Stimulated activated CD4-positive, alpha-beta T cell treated with anti-CD3 and anti-CD28 coated beads, Interleukin-2, amount 100 ng/mL, for 48 hours (primary cell): ENCODE data around the gene ADAP1.
"Not testable (repeated sequence)": the region's sequence is repeated elsewhere in the genome, so short reads cannot be mapped to it uniquely, and the experiment has no call there.

Experiments used
- DNase-seq, 2 donors: peaks; one replicate each; pipeline ENCODE4 v3.0.0-alpha.2; 2020

Gene ADAP1

GRCh38 chr7:875476-876076 is 78.9 kb downstream of the ADAP1 start:
- no peak for DNase-seq

DNA sequence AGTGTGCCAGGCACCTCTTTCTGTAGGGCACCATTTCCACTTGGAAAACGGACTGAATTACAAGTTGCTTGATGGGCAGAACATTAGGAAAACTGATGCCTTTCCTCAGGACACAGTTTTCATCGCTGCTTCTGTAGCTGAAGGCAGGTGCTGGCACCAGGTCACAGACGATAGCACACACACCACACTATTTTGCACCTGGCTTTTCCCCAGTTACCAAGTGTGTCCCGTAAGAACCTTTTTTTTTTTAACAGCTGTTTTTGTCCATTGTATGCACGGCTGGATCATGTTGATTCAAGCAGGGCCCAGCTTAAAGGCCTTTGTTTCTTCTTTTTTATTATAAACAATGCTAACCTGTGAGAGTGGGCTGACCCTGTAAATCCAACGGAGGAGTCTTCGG is 79.4 kb downstream of the ADAP1 start:
- no peak for DNase-seq

- no peak for DNase-seq
These were observed 80.3 kb downstream of the ADAP1 start for GRCh38 chr7:874031-874749.

GRCh38 chr7:873367-874002 is 81.0 kb downstream of the ADAP1 start:
- peak; percentile 64 to 67 for DNase-seq

GRCh38 chr7:872685-873084 is 81.8 kb downstream of the ADAP1 start:
- DNase-seq = not testable (repeated sequence)

- DNase-seq = no peak
These were observed 82.5 kb downstream of the ADAP1 start for GRCh38 chr7:871900-872537.

GRCh38 chr7:869348-869747 is 85.1 kb downstream of the ADAP1 start:
- no peak for DNase-seq

DNA sequence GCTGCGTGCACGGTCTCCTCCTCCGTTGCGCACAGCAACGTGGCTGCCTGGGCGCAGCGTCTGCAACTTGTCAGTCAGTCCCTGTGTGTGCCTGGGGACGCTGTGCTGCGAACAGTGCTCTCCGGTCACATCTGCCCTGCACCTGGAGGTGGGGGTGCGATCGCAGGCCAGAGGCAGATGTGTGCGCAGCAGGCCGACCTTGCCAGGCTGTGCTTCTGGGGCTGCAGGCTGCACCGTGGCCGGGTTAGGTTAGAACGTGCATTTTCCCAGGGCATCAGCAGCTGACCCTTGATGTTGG is 86.3 kb downstream of the ADAP1 start:
- no peak for DNase-seq

DNA sequence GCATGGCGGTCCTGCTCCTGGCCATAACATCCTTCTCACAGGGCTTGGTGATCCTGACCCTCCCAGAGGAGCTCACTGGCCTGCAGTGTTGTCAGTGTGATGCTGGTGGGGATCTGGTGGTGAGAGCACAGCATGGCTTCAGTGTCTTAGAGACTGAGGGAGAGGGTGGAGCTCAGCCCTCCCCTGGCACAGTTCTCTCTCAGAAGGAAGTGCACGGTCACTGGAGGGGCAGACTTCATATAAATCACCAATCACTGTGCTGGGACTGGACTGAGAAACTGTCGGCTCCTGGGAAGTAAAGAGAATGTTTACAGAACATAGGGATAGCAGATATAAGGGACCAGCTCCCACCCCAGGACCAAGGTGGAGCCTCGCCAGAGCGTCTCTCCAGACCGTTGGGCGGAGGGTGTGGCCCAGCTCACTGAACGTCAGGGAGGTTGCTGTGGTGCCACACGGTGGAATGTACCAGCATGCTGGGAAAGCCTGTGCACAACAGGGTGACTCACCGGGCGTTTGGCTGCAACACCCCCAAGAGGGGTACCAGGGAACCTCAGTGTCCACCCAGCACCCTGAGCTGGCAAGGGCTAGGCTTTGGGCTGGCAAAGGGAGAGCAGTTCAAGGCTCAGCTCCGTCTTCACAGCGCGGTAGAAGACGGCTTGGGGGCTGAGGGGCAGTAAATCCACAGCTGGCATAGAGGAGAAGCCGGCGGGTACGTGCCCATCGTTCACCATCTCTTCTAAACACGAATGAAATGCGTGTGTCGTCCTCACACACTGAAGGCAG is 86.9 kb downstream of the ADAP1 start:
- no peak for DNase-seq

DNA sequence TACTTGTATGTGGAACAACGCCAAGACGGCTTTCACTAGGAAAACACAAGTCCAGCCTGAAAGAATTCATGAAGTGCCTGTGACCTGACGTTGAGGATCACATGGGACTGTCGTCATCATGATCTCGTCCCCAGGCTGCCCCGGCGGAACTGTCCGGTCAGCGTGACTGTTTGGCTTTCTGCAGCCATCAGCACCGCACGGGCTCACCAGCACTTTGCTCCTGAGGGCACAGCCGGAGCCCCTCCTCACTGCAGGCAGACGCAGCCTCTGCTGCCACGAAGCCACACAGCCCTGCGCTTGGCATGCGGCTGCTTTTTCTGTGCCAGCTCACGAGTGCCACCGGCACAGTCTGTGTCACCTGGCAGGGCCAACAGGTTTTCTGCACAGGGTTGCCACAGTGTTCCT is 87.5 kb downstream of the ADAP1 start:
- DNase-seq = no peak

DNA sequence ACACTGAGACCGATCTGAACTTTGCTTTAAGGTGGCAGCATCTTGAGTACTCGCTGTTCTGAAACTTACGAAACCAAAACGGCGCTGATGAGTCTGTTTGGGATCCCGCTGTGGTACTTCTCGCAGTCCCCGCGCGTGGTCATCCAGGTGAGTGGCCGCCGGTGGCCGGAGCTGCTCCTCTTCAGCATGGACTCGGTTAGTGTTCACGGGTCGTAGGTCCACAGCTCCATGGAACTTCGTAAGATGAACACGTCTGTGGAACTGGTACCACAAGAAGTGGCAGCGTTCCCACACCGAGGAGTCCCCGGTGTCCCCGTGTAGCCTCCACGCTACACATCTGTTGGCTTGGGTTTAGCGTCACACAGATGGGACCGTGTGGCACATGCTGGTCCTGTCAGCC is 88.6 kb downstream of the ADAP1 start:
- no peak for DNase-seq

- DNase-seq = no peak
These were observed 91.4 kb downstream of the ADAP1 start for GRCh38 chr7:863106-863505.

DNA sequence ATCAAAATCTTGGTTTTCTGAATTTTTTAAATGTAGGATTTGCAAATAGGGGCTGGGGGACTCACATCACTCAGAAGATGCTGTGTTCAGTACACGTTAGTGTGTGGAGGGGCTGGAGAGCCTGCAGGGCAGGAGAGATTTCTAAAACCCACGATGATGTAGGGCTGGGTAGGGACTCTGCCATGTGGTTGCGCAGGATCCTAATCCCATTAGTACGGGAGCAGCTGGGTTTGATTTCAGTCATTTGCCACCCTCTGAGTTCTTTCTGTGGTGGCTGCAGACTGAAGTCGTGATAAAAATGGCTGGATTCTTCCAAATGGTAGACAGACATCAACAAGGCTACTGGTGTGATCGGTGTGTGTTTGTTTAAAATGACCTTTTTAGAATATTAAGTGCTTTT is 92.3 kb downstream of the ADAP1 start:
- DNase-seq = no peak

GRCh38 chr7:861222-861621 is 93.3 kb downstream of the ADAP1 start:
- no peak for DNase-seq

GRCh38 chr7:860149-860548 is 94.3 kb downstream of the ADAP1 start:
- no peak for DNase-seq

DNA sequence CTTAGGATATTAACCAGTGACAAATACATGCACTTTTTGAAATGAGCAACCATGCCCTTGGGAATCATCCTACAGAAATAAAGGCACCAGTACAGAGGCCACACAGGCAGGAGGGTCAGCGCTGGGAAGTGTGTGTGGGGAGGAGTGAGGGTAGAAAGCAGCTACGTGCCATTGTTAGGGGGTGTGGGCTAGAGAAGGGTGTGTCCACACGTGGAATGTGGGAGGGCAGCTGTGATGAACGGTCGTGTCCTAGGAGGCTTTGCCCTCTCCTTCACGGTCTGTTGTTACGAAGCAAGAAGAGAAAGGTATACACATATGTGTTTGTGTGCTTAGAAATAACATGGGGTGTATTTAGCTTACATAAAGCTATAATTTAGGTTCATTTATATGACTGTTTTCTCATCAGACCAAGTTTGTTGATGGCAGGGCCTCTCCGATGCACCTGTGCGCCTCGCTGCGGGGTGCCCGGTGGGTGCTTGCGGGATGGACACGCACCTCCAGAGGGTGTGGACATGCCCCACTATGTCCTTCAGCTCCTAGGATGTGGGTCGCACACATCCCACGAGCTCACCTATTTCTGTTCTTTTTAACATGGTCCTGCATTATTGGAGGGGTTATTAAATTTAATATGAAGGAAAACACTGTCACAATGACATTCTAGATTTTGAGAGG is 95.0 kb downstream of the ADAP1 start:
- no peak for DNase-seq

GRCh38 chr7:857661-858060 is 96.8 kb downstream of the ADAP1 start:
- no peak for DNase-seq

GRCh38 chr7:856444-857095 is 97.9 kb downstream of the ADAP1 start:
- no peak for DNase-seq

- DNase-seq = no peak
These were observed 98.7 kb downstream of the ADAP1 start for GRCh38 chr7:855686-856369.

GRCh38 chr7:854118-854775 is 100.2 kb downstream of the ADAP1 start:
- no peak for DNase-seq
